Spleen (tissue), 11 donors: Measurements from ENCODE around the gene CAPN10. TPM values are rescaled to one million over a fixed set of nuclear protein-coding genes. Genes with fewer than 3 reads are reported as not detected.

Source experiments
- DNase-seq: peaks from one replicate; pipeline ENCODE4 v3.0.0-alpha.2; 2020
- H3K27ac ChIP-seq, 8 donors: fragments of 200-600 bp; sonication (generic) in 7 of 8; 1 replicate in 4 of 8; 2 replicates in 4 of 8; pipeline versions ENCODE4 v1.5.0 to v1.8.0; 2016 to 2021; ENCODE audit warnings: inconsistent platforms in 4 of 8, mild to moderate bottlenecking in 4 of 8, moderate library complexity in 1 of 8
- H3K27me3 ChIP-seq, 7 donors: fragments of 200-600 bp; sonication (generic) in 6 of 7; replicated peaks in 1 of 7; 1 replicate in 4 of 7; 2 replicates in 3 of 7; pipeline versions ENCODE4 v1.5.0 to v1.8.0; 2016 to 2021; ENCODE audit warnings: inconsistent platforms in 3 of 7, mild to moderate bottlenecking in 1 of 7
- H3K36me3 ChIP-seq, 6 donors: fragments of 200-600 bp; sonication (generic) in 5 of 6; 1 replicate in 4 of 6; 2 replicates in 2 of 6; pipeline versions ENCODE4 v1.5.0 to v1.8.0; 2016 to 2021; ENCODE audit warnings: inconsistent platforms in 2 of 6
- H3K4me1 ChIP-seq, 6 donors: fragments of 200-600 bp; sonication (generic) in 5 of 6; 1 replicate in 3 of 6; 2 replicates in 3 of 6; pipeline versions ENCODE4 v1.5.0 to v1.8.0; 2016 to 2021; ENCODE audit warnings: inconsistent platforms in 3 of 6
- H3K4me3 ChIP-seq, 8 donors: fragments of 200-600 bp; sonication (generic) in 7 of 8; 1 replicate in 4 of 8; 2 replicates in 4 of 8; pipeline versions ENCODE4 v1.5.0 to v1.8.0; 2016 to 2021; ENCODE audit warnings: inconsistent platforms in 4 of 8, mild to moderate bottlenecking in 4 of 8, moderate library complexity in 2 of 8
- H3K9me3 ChIP-seq, 8 donors: fragments of 200-600 bp; sonication (generic) in 7 of 8; 1 replicate in 4 of 8; 2 replicates in 4 of 8; pipeline versions ENCODE4 v1.5.0 to v1.8.0; 2016 to 2021; ENCODE audit warnings: inconsistent platforms in 4 of 8
- CTCF ChIP-seq, 11 experiments: fragments of 200-600 bp in 7 of 11; fragments of 450-650 bp in 4 of 11; sonication (generic) in 4 of 11; IDR thresholded peaks in 8 of 11; conservative IDR thresholded peaks in 3 of 11; 1 replicate in 7 of 11; 2 replicates in 4 of 11; pipeline versions ENCODE4 v1.4.0 to v1.8.0; 2016 to 2021; ENCODE audit warnings: antibody characterized with exemption in 11 of 11, inconsistent platforms in 4 of 11, mild to moderate bottlenecking in 1 of 11
- POLR2A ChIP-seq, 3 donors: fragments of 450-650 bp; IDR thresholded peaks; one replicate each; pipeline ENCODE4 v1.5.1; 2017; ENCODE audit warnings: antibody characterized with exemption in 3 of 3, mild to moderate bottlenecking in 1 of 3
- POLR2AphosphoS5 ChIP-seq, 3 donors: sonication (generic); formaldehyde crosslinking; IDR thresholded peaks; one replicate each; pipeline ENCODE4 v1.5.1; 2017; ENCODE audit warnings: antibody characterized with exemption in 3 of 3
- WGBS, 5 donors: extraction: QIAGEN DNeasy Blood & Tissue Kit in 3 of 5; methylation state at CpG; one replicate each; pipeline versions ENCODE4 v1.1.5 to v1.1.7; 2013 to 2018; 5-methylcytosine and 5-hydroxymethylcytosine counted together
- intact Hi-C: fragments of 100-400 bp; cut with DNase I; formaldehyde crosslinking; loops from one replicate; pipeline ENCODE4 v1.15.0; 2023; ENCODE audit warnings: low total_unique reads
- polyA plus RNA-seq, 3 donors: library from polyadenylated mRNA; stranded (reverse); fragments of 200-250 nt; gene quantifications; one replicate each; pipeline ENCODE4 v1.2.1, GENCODE V29; 2013
- total RNA-seq, 7 donors: library from RNA; depleted of rRNA in 3 of 7; stranded (reverse); fragments of >200 nt in 3 of 7; fragmentation: NEBNext Ultra II Directional in 4 of 7; extraction: Animal tissue kit (Norgen Biotek cat#: 25700) in 4 of 7; gene quantifications; one replicate each; pipeline versions ENCODE4 v1.1.0 to v1.2.1, GENCODE V29; 2016 to 2021
- donor health status: healthy with polysubstance abuse.
- donor health status: DM: no; HTN: no; CAD: no; lungs with moderate emphysema.
- donor health status: DM: no; HTN: no; CAD: no.
- donor health status: Bipolar disorder and iron deficiency.
- donor health status: healthy.
- donor health status: DM: no; HTN: no; CAD: no.
- donor health status: DM: yes; HTN: yes; CAD: no.

The CAPN10 gene
- total and polyA plus RNA-seq, 10 donors, result 34.7 to 83.1 (median 60.5) TPM

- Histone ChIP-seq H3K27me3 (no peaks in the 10 kb centered on the region), H3K9me3 (no peaks in the 10 kb centered on the region), H3K27ac (peak overlapping the region in 6 of 8 donors; percentile 26 to 98 (median 80)), H3K4me3 (peak overlapping the region in 4 of 8 donors; percentile 1 to 96 (median 49)), H3K4me1 (peaks cover 28 to 71% (median 53%) of the 10 kb centered on the region in 6 donors), H3K36me3 (peaks cover 0 to 47% (median 42%) of the 10 kb centered on the region in 6 donors)
- no peak for TF ChIP-seq POLR2AphosphoS5 (IDR thresholded peaks at IDR 0.05)
- no peak for TF ChIP-seq POLR2A (IDR thresholded peaks at IDR 0.05)
- TF ChIP-seq CTCF (IDR thresholded peaks at IDR 0.05 in 8 of 11, conservative IDR thresholded peaks at IDR 0.05 in 3 of 11), result no peak
- DNase-seq, result peak; percentile 52
- intact Hi-C loops, result no loop called here
- WGBS, 5 donors, result 63 to 72% (median 70%) methylated on average over 4 of the region's 4 CpGs
Measured at GRCh38 chr2:240588669-240589068, 2.1 kb downstream of the CAPN10 start.

- peak; percentile 71 for DNase-seq
- Histone ChIP-seq H3K9me3 (no peaks in the 10 kb centered on the region), H3K4me3 (peak overlapping the region in 3 of 8 donors; percentile 1 to 96 (median 17)), H3K36me3 (peaks cover 0 to 54% (median 48%) of the 10 kb centered on the region in 6 donors), H3K4me1 (peaks cover 23 to 64% (median 48%) of the 10 kb centered on the region in 6 donors), H3K27ac (peak overlapping the region in 5 of 8 donors; percentile 59 to 98 (median 95)), H3K27me3 (no peaks in the 10 kb centered on the region)
- WGBS, 5 donors, result 71 to 83% (median 80%) methylated on average over 12 to 14 of the region's 14 CpGs
- intact Hi-C loops, result no loop called here
- TF ChIP-seq POLR2AphosphoS5 (IDR thresholded peaks at IDR 0.05) (peak in 1 of 3 donors; percentile 33), POLR2A (IDR thresholded peaks at IDR 0.05) (no peak)
Measured at GRCh38 chr2:240589375-240589774, 2.8 kb downstream of the CAPN10 start.

- Histone ChIP-seq H3K4me3 (peak overlapping the region in 2 of 8 donors; percentile 1 to 96), H3K27ac (peak overlapping the region in 5 of 8 donors; percentile 59 to 98 (median 95)), H3K9me3 (no peaks in the 10 kb centered on the region), H3K27me3 (no peaks in the 10 kb centered on the region), H3K4me1 (peaks cover 17 to 58% (median 42%) of the 10 kb centered on the region in 6 donors), H3K36me3 (peaks cover 0 to 60% (median 50%) of the 10 kb centered on the region in 6 donors)
- TF ChIP-seq POLR2AphosphoS5 (IDR thresholded peaks at IDR 0.05) (no peak), POLR2A (IDR thresholded peaks at IDR 0.05) (no peak), CTCF (IDR thresholded peaks at IDR 0.05 in 8 of 11, conservative IDR thresholded peaks at IDR 0.05 in 3 of 11) (no peak)
- intact Hi-C loops, result no loop called here
- WGBS, 5 donors, result 83 to 93% (median 85%) methylated on average over 13 to 16 of the region's 16 CpGs
- peak; percentile 64 for DNase-seq
Measured at GRCh38 chr2:240589850-240590525, 3.5 kb downstream of the CAPN10 start.

- peak; percentile 66 for DNase-seq
- H3K4me3 ChIP-seq, result no peak overlapping the region
- TF ChIP-seq CTCF (IDR thresholded peaks at IDR 0.05 in 8 of 11, conservative IDR thresholded peaks at IDR 0.05 in 3 of 11) (no peak), POLR2A (IDR thresholded peaks at IDR 0.05) (no peak), POLR2AphosphoS5 (IDR thresholded peaks at IDR 0.05) (no peak)
- H3K27me3 ChIP-seq, result no peaks in the 10 kb centered on the region
- H3K36me3 ChIP-seq, result peaks cover 0 to 67% (median 57%) of the 10 kb centered on the region in 6 donors
- no peaks in the 10 kb centered on the region for H3K9me3 ChIP-seq
- peak overlapping the region in 1 of 8 donors; percentile 30 for H3K27ac ChIP-seq
- H3K4me1 ChIP-seq, result peaks cover 13 to 52% (median 37%) of the 10 kb centered on the region in 6 donors
- intact Hi-C loops, result no loop called here
- WGBS, 5 donors, result 87 to 98% (median 97%) methylated on average over 3 to 21 of the region's 21 CpGs
Measured at GRCh38 chr2:240590681-240591111, 4.2 kb downstream of the CAPN10 start.
